ENCODE measurements around the gene PLA2G4B.

Gene PLA2G4B

DNA sequence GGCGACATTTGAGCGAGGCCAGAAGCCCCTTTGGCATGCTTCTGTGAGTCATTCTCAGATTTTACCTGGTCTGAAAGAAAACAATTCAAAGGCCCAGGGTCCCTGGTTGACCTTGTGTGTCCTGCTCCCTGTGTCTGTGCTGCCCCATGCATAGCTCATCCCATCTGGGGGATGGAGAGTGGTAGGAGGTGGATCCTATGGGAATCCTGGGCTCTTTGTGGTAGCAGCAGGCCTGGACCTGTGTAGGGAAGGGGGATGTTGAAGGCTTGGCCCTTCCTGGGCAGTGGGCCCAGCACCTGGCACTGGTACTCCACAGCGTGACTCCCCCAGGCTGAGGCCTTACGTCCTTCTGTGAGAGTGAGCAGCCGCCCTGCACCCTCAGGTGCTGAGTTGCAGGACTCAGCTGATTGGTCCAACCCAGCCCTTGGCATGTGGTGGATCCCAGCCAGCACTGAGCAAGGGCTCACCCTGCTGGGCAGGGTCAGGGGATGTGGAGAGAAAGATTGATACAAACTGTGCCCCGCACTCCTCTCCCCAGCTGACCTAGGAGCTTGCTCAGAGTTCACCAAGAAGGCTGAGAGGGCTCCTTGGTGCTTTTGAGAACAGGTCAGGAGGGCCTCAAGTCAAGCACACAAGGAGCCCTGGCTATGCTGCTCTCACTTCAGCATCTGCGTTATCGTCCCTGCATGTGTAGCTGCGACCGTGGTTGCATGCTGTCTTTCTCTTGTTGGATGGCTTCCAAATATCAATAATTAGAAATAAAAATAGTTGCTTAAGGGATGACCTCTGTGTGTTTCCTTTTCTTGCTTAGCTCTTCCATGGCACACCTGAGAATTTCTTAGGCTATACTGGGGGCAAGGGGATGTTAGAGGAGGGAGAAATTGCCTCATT lies 32.1 kb upstream of the PLA2G4B start:
- DNase-seq (ENCODE audit: low read depth in 1 of 2, low spot score in 1 of 2): no peak

DNA sequence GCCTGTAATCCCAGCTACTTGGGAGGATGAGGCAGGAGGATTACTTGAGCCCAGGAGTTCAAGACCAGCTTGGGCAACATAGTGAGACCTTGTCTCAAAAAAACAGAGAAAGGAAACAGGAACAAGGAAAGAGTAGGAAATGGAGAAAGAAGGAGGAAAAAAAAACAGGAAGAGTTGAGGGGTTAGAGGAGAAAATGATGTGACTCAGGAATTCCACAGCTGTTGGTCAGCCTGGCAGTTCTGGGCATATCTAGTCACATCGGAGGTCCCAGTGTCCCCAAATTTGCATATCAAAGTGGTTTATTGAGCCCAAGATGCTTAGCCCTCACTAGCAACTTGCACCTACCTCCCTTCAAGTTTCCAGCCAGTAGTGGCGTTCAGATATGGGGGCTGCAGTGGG lies 29.5 kb upstream of the PLA2G4B start:
- no peak for DNase-seq (ENCODE audit: low read depth in 1 of 2, low spot score in 1 of 2)

DNA sequence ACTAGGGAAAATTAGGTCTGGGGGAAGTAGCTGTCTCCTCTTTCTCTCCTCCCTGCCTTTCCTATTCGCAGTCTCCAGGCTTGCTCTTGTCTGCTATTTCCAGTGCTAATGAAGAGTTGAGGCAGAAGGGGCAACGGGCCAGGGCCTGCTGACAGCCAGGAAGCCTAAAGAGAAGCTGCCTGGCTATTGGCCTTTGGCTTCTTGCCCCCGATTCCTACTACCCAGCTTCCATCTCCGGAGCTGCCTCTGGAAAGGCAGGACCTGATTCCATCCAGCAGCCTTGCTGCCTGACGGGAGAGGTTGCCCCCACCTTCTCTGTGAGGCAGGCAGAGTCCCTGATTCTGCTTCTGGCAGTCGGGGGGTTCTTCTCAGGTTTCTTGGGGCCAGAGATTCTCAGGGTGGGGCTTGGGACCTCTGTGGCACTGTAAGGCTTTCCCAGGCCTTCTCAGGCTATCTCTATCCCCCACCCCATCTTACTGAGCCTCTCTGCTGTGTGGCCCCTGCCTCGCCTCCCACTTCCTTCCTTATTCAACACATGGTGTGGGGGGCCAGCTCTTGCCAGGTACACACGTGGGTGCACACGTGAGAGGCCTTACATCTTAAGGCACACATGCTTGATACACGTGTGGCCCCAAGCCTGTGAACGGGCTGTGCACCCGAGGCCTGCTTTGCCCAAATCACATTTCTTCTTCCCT lies 29.0 kb upstream of the PLA2G4B start:
- no peak for DNase-seq (ENCODE audit: low read depth in 1 of 2, low spot score in 1 of 2)

DNA sequence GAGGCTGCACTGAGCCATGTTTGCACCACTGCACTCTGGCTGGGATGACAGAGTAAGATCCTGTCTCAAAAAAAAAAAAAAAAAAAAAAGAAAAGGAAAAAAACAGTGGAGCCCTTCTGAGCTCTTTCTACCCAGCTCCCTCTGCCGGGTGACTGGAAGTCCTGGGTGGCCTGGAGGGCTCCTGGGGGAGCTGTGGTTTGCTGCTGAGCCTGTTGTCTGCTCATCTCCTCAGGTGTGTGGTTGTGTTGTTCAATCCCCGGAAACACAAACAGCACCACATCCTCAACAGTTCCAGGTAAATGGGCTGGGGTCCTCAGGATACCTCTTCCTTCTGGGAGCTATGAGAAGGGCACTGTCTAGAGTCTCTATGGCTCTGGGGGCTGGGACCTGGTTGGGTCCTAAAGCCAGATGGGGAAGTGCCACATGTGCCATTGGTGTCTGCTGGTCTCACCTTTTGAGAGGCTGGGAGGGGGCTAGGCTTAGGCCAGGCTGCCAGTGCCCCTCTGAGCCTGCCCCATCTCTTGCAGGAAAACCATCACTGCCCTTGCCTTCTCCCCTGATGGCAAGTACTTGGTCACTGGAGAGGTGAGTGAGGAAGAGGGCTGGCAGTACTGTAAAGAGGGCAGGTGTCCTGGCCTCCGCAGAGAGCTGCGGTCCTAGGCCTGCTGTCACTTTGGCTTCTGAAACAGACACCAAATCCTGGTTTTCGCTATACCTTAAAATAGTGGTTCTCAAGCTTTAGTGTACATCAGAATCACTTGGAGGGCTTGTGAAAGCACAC lies 27.8 kb upstream of the PLA2G4B start:
- no peak for DNase-seq (ENCODE audit: low read depth in 1 of 2, low spot score in 1 of 2)

DNA sequence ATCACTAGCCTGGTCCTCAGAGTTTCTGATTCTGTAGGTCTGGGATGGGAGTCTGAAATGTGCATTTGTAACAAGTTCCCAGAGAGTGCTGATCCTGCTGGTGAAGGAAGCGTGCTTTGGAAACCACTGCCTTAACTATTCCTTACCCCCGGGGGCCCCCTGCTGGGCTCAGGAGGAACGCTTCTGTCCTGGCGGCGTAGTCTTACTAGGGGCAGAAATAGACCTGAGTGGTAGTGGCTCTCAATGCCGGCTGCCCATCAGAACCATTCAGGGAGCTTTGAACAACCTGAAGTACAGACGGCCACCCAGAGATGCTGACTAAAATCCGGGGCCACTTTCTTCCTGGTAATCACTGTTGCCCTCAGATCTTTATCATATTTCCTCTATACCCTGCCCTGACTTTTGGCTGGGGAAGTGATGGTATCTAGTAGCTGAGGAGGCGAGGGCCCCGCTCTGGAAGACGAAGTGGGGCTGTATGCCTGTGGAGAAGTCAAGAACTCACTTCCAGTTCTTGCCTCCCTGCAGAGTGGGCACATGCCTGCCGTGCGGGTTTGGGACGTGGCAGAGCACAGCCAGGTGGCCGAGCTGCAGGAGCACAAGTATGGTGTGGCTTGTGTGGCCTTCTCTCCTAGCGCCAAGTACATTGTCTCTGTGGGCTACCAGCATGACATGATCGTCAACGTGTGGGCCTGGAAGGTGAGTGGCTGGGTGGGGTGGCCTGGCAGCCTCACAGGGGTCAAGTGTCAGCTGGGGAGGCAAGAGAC lies 27.0 kb upstream of the PLA2G4B start:
- peak; percentile 42 to 64 for DNase-seq (ENCODE audit: low read depth in 1 of 2, low spot score in 1 of 2)

DNA sequence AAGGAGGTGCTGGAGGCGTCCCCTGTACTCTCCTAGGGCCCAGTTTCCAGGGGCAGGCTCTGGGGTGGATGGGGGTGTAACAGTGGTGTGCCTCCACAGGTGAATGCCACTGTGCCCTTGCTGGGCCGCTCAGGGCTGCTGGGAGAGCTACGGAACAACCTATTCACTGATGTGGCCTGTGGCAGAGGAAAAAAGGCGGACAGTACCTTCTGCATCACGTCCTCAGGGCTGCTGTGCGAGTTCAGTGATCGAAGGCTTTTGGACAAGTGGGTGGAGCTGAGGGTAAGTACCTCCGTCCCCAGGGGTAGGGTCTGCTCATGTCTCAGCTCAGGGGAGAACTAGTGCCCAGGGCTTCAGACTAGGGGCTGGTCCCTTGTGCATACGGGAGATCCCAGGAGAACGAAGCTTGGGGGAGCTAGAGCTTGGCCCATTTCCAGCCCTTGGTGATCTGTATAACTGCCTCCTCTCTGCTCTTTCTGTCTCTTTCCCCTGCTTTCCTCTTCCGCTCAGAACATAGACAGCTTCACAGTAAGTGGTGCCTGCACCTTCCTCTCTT lies 25.7 kb upstream of the PLA2G4B start:
- DNase-seq (ENCODE audit: low read depth in 1 of 2, low spot score in 1 of 2): no peak

- DNase-seq (ENCODE audit: low read depth in 1 of 2, low spot score in 1 of 2): no peak
These were observed 25.2 kb upstream of the PLA2G4B start for GRCh38 chr15:41813426-41813825.

- no peak for DNase-seq (ENCODE audit: low read depth in 1 of 2, low spot score in 1 of 2)
These were observed 24.1 kb upstream of the PLA2G4B start for GRCh38 chr15:41814534-41814933.

GRCh38 chr15:41816788-41817187 lies 21.9 kb upstream of the PLA2G4B start:
- DNase-seq (ENCODE audit: low read depth in 1 of 2, low spot score in 1 of 2): no peak

DNA sequence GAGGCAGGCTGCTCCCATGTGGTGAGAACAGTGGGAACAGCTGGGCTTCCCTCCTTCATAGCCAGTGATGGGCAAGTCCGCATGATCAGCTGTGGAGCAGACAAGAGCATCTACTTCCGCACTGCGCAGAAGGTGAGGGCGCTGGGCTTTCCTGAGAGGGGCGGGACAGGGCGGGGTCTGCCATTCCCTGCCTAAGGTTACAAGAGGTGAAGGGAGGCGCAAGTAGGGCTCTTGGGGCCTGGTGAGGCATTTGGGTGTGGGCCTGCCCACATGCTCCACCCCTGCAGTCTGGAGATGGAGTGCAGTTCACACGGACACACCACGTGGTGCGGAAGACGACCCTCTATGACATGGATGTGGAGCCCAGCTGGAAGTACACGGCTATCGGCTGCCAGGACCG lies 21.3 kb upstream of the PLA2G4B start:
- no peak for DNase-seq (ENCODE audit: low read depth in 1 of 2, low spot score in 1 of 2)

DNA sequence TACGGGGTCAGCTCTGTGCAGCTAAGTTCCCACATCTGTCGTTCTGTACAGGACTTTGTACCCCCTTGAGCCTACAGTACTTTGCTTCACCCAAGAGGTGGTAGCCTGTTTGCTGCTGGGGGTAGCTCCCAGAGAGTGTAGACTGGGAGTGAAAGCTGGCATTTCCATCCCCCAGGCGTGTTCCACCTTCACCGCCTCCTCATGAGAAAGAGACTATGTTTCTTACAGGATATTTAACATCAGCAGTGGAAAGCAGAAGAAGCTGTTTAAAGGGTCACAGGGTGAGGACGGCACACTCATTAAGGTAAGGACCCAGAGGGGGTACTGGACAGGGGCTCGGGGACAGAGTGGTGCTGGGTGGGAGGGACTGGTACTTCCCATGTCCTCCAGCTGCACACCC lies 20.9 kb upstream of the PLA2G4B start:
- DNase-seq (ENCODE audit: low read depth in 1 of 2, low spot score in 1 of 2): no peak

GRCh38 chr15:41819455-41820050 lies 19.1 kb upstream of the PLA2G4B start:
- DNase-seq (ENCODE audit: low read depth in 1 of 2, low spot score in 1 of 2): no peak

GRCh38 chr15:41820791-41821423 lies 17.7 kb upstream of the PLA2G4B start:
- DNase-seq (ENCODE audit: low read depth in 1 of 2, low spot score in 1 of 2): no peak

- DNase-seq (ENCODE audit: low read depth in 1 of 2, low spot score in 1 of 2): no peak
These were observed 16.8 kb upstream of the PLA2G4B start for GRCh38 chr15:41821831-41822230.

- DNase-seq (ENCODE audit: low read depth in 1 of 2, low spot score in 1 of 2): no peak
These were observed 16.2 kb upstream of the PLA2G4B start for GRCh38 chr15:41822471-41822870.

- DNase-seq (ENCODE audit: low read depth in 1 of 2, low spot score in 1 of 2): no peak
These were observed 15.7 kb upstream of the PLA2G4B start for GRCh38 chr15:41822957-41823356.

DNA sequence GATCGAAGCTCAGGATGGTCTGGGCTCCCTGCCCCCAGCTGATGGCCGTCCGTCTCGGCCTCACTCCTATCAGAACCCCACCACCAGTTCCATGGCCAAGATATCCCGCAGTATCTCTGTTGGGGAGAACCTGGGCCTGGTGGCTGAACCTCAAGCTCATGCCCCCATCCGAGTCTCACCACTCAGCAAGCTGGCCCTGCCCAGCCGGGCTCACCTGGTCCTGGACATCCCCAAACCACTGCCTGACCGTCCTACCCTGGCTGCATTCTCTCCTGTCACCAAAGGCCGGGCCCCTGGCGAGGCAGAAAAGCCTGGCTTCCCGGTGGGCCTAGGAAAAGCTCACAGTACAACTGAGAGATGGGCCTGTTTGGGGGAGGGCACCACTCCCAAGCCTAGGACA lies 15.1 kb upstream of the PLA2G4B start:
- no peak for DNase-seq (ENCODE audit: low read depth in 1 of 2, low spot score in 1 of 2)

GRCh38 chr15:41824062-41824745 lies 14.4 kb upstream of the PLA2G4B start:
- DNase-seq (ENCODE audit: low read depth in 1 of 2, low spot score in 1 of 2): no peak

DNA sequence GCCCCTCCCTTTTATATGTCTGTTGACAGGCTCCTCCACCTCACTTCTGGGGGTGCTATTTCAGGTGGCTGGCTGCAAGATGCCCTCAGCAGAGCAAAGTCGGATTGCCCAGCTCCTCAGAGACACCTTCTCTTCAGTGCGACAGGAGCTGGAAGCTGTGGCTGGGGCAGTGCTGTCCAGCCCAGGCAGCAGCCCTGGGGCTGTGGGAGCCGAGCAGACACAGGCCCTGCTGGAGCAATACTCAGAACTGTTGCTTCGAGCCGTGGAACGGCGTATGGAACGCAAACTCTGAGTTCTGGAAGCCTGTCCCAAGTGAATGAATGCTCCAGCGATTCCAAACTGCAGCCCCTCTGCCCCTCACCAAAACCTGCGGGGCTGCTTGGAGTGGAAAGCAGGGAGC lies 13.5 kb upstream of the PLA2G4B start:
- no peak for DNase-seq (ENCODE audit: low read depth in 1 of 2, low spot score in 1 of 2)

Data from activated CD4-positive, alpha-beta T cell treated with anti-CD3 and anti-CD28 coated beads, Interleukin-2, amount 50 U/mL, for 24 hours (primary cell).